Chondrocyte (in vitro differentiated cells): ENCODE measurements around the gene ASCC2. TPM values are rescaled to one million over a fixed set of nuclear protein-coding genes. Genes with fewer than 3 reads are reported as not detected.

Experiments used
- DNase-seq: peaks from one replicate; pipeline ENCODE4 v3.0.0; 2021; ENCODE audit warnings: mixed read lengths, low spot score
- H3K27ac Mint-ChIP-seq: one replicate; pipeline ENCODE4 v1.8.0; 2021; ENCODE audit warnings: mild to moderate bottlenecking, moderate library complexity, mixed read lengths; ENCODE audit not compliant: unreplicated experiment
- H3K27me3 Mint-ChIP-seq: 2 replicates; pipeline ENCODE4 v1.8.0; 2021; ENCODE audit warnings: low read depth, mixed read lengths
- H3K36me3 Mint-ChIP-seq: 2 replicates; pipeline ENCODE4 v1.8.0; 2021; ENCODE audit warnings: low read depth, mixed read lengths
- H3K4me1 Mint-ChIP-seq: 2 replicates; pipeline ENCODE4 v1.8.0; 2021; ENCODE audit warnings: low read depth, mild to moderate bottlenecking, mixed read lengths
- H3K4me3 Mint-ChIP-seq: one replicate; pipeline ENCODE4 v1.8.0; 2021; ENCODE audit warnings: mild to moderate bottlenecking, moderate library complexity, mixed read lengths; ENCODE audit not compliant: unreplicated experiment
- H3K9me3 Mint-ChIP-seq: 2 replicates; pipeline ENCODE4 v1.8.0; 2021; ENCODE audit warnings: low read depth, mixed read lengths
- CTCF ChIP-seq: fragments of 200-600 bp; sonication (generic); IDR thresholded peaks from 2 replicates; pipeline ENCODE4 v1.5.0; 2021; ENCODE audit warnings: antibody characterized with exemption, mild to moderate bottlenecking, moderate library complexity
- total RNA-seq: library from RNA; stranded (reverse); gene quantifications from 3 replicates; pipeline ENCODE4 v1.2.1, GENCODE V29; 2021

Gene ASCC2
- total RNA-seq, 1 donor from 2014 or later, result 43.2 TPM

DNA sequence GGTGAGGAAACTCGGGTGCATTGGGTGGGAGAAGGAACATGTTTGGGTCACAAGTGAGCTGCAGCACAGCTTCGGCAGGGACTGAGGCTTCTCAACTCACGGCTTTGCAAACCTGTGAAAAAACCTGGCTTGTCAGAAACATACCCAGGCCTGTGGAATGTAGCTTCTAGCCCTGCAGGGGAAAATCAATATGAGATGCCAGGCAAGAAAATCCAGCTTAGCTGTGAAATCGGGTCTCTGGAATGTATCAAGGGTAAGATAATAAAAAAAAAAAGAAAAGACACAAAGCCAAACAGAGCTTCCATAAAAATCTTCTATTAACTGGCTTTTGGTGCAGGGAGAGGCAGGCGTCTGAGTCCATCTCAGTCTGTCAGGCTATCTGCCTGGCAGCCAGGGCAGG lies 42.4 kb downstream of the ASCC2 start:
- H3K27me3 Mint-ChIP-seq, result no peaks in the 10 kb centered on the region
- peak overlapping the region; percentile 9 for H3K27ac Mint-ChIP-seq
- peaks cover 28% of the 10 kb centered on the region for H3K4me1 Mint-ChIP-seq
- H3K4me3 Mint-ChIP-seq, result no peak overlapping the region
- TF ChIP-seq CTCF, result no peak
- H3K36me3 Mint-ChIP-seq, result peaks cover 22% of the 10 kb centered on the region
- no peaks in the 10 kb centered on the region for H3K9me3 Mint-ChIP-seq
- DNase-seq, result no peak

DNA sequence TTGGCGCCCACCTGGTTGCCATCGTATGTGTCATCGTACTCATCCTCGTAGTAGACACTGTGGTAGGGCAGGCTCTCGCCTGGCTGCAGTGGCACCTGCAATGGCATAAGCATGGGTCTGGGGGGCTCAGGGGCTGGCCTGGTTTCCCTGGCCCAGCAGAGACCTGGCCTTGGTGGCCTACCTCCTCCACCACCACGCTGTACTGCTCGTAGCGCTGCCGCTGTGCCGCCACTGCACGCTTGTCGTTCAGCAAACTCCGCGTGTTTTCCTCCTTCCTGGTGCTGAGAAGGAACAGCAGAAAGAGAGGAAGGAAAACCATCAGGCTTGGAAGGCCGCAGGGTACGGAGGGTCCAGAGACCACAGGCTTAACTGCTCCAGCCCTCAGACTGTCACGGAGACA lies 44.7 kb downstream of the ASCC2 start:
- no peak overlapping the region for H3K27ac Mint-ChIP-seq
- no peak overlapping the region for H3K4me3 Mint-ChIP-seq
- H3K9me3 Mint-ChIP-seq, result no peaks in the 10 kb centered on the region
- TF ChIP-seq CTCF, result no peak
- H3K4me1 Mint-ChIP-seq, result peaks cover 14% of the 10 kb centered on the region
- H3K27me3 Mint-ChIP-seq, result no peaks in the 10 kb centered on the region
- peaks cover 25% of the 10 kb centered on the region for H3K36me3 Mint-ChIP-seq
- no peak for DNase-seq

DNA sequence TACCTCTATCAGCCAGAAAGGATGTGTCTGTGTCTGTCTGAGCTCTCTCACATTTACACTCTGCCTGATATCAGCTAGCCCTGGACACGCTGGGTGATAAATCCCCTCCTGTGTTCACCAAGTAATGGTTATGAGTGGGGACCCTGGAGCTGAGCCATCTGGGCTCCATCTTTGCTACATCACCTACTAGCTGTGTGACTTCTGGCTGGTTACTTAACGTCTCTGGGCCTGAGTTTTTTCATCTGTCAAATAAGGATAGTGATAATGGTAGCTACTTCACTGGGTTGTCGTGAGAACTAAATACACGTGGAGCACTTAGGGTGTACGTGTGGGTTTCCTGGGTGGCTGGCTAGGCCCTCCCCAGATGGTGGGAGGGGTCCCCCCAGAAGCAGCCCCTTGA lies 48.0 kb downstream of the ASCC2 start:
- no peak for DNase-seq
- no peak overlapping the region for H3K27ac Mint-ChIP-seq
- H3K9me3 Mint-ChIP-seq, result no peaks in the 10 kb centered on the region
- H3K4me3 Mint-ChIP-seq, result no peak overlapping the region
- TF ChIP-seq CTCF, result no peak
- H3K4me1 Mint-ChIP-seq, result no peaks in the 10 kb centered on the region
- peaks cover 28% of the 10 kb centered on the region for H3K36me3 Mint-ChIP-seq
- no peaks in the 10 kb centered on the region for H3K27me3 Mint-ChIP-seq

GRCh38 chr22:29788339-29789279 lies 49.5 kb downstream of the ASCC2 start:
- no peak for TF ChIP-seq CTCF
- H3K27ac Mint-ChIP-seq, result no peak overlapping the region
- no peaks in the 10 kb centered on the region for H3K9me3 Mint-ChIP-seq
- no peak overlapping the region for H3K4me3 Mint-ChIP-seq
- H3K4me1 Mint-ChIP-seq, result no peaks in the 10 kb centered on the region
- H3K36me3 Mint-ChIP-seq, result peaks cover 28% of the 10 kb centered on the region
- no peaks in the 10 kb centered on the region for H3K27me3 Mint-ChIP-seq
- no peak for DNase-seq

- no peak for TF ChIP-seq CTCF
- Mint-ChIP-seq H3K4me1 (no peaks in the 10 kb centered on the region), H3K27ac (no peak overlapping the region), H3K9me3 (no peaks in the 10 kb centered on the region), H3K27me3 (no peaks in the 10 kb centered on the region), H3K4me3 (no peak overlapping the region), H3K36me3 (peaks cover 23% of the 10 kb centered on the region)
- no peak for DNase-seq
Measured at GRCh38 chr22:29787371-29787980, 50.6 kb downstream of the ASCC2 start.
